Upper lobe of right lung (tissue), 1 donor: ENCODE results near the gene LDHD. TPM values are rescaled to one million over a fixed set of nuclear protein-coding genes. Genes with fewer than 3 reads are reported as not detected.

Source experiments
- ATAC-seq: fragments of 200-7000 bp; cut with Tn5 transposase; one replicate; pipeline ENCODE4 v1.9.1; 2020; ENCODE audit warnings: mild to moderate bottlenecking, moderate library complexity
- DNase-seq: peaks from one replicate; pipeline ENCODE4 v3.0.0-alpha.2; 2020
- H3K27ac ChIP-seq: fragments of 200-600 bp; one replicate; pipeline ENCODE4 v1.8.0; 2022
- H3K27me3 ChIP-seq: fragments of 200-600 bp; one replicate; pipeline ENCODE4 v1.8.0; 2022; ENCODE audit warnings: mild to moderate bottlenecking
- H3K36me3 ChIP-seq: fragments of 200-600 bp; one replicate; pipeline ENCODE4 v1.8.0; 2022
- H3K4me1 ChIP-seq: fragments of 200-600 bp; one replicate; pipeline ENCODE4 v1.8.0; 2022
- H3K4me3 ChIP-seq: fragments of 200-600 bp; one replicate; pipeline ENCODE4 v1.8.0; 2022; ENCODE audit warnings: mild to moderate bottlenecking
- H3K9me3 ChIP-seq: fragments of 200-600 bp; one replicate; pipeline ENCODE4 v1.8.0; 2022
- intact Hi-C: fragments of 100-400 bp; cut with DNase I; formaldehyde crosslinking; loops from one replicate; pipeline ENCODE4 v1.11.0; 2022
- total RNA-seq: library from RNA; stranded (reverse); fragmentation: NEBNext Ultra II Directional; extraction: Animal tissue kit (Norgen Biotek cat#: 25700); gene quantifications from one replicate; pipeline ENCODE4 v1.2.1, GENCODE V29; 2021
- TF ChIP-seq, protein P1 (sequence below): fragments of 200-600 bp; IDR thresholded peaks from one replicate; pipeline ENCODE4 v1.8.0; 2022; ENCODE audit warnings: antibody characterized with exemption
- donor health status: DM: no; HTN: yes; CAD: no; lungs with severe emphysema.

Gene LDHD
- total RNA-seq, 1 donor from 2014 or later: 10.7 TPM

DNA sequence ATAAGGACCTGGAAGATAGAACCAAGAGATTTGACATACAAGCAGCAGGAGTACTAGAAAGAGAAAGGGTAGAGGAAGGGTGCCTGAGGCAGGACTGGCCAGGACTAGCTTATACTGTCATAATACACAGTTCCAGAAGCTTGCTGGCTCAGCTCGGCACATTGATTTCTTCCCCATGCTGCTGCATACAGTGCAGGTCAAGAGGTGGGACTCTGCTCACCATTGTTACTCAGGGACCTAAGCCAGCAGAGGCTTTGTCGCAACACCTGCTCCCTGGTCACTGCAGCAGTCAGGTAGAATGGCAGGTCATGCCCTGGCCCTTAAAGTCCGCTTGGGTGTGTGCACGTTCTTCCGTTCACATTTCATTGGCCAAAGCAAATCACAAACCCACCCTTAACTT is 32.8 kb downstream of the LDHD start:
- Histone ChIP-seq H3K9me3 (no peaks in the 10 kb centered on the region), H3K4me3 (no peak overlapping the region), H3K27me3 (no peaks in the 10 kb centered on the region), H3K27ac (no peak overlapping the region), H3K36me3 (no peaks in the 10 kb centered on the region), H3K4me1 (peaks cover 30% of the 10 kb centered on the region)
- TF ChIP-seq, protein P1, sequence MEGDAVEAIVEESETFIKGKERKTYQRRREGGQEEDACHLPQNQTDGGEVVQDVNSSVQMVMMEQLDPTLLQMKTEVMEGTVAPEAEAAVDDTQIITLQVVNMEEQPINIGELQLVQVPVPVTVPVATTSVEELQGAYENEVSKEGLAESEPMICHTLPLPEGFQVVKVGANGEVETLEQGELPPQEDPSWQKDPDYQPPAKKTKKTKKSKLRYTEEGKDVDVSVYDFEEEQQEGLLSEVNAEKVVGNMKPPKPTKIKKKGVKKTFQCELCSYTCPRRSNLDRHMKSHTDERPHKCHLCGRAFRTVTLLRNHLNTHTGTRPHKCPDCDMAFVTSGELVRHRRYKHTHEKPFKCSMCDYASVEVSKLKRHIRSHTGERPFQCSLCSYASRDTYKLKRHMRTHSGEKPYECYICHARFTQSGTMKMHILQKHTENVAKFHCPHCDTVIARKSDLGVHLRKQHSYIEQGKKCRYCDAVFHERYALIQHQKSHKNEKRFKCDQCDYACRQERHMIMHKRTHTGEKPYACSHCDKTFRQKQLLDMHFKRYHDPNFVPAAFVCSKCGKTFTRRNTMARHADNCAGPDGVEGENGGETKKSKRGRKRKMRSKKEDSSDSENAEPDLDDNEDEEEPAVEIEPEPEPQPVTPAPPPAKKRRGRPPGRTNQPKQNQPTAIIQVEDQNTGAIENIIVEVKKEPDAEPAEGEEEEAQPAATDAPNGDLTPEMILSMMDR: no peak
- no peak for DNase-seq
- ATAC-seq: no peak
- intact Hi-C loops: no loop called here

DNA sequence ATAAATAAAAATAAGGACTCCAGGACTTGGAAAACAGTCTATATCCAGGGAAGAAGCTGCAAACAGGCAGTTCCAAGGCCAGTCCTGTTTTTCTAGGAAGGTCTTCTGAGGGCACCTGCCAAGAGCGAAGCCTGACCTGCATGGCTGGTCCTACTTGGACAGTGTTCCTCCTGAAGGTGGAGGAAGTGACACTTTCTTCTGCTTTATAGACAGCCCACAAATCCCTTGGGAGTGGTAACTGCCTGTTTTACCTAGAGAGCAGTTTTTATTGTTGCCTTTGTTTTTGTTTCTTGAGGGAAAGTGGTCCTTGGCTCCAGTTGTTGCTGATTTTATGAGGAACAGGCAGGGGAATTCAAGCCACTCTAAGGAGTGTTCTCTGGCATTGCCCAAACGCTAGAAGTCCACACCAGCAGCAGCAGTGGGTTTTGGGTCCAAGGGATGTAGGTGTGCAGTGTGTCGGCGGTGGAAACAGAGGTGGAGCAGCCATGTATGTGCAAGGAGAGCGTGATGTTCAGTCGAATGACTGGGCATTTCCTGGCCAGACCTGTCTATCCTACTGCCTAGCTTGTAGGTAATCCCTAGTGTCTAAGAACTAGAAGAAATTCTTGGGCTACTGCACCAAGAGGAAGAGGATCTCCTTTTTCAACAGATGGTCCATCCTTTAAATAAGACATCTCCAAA is 35.3 kb downstream of the LDHD start:
- H3K9me3 ChIP-seq: no peaks in the 10 kb centered on the region
- no peaks in the 10 kb centered on the region for H3K36me3 ChIP-seq
- DNase-seq (no peak), ATAC-seq (no peak)
- intact Hi-C loops: no loop called here
- H3K27ac ChIP-seq: no peak overlapping the region
- H3K27me3 ChIP-seq: no peaks in the 10 kb centered on the region
- H3K4me1 ChIP-seq: peaks cover 8% of the 10 kb centered on the region
- TF ChIP-seq, protein P1: no peak
- no peak overlapping the region for H3K4me3 ChIP-seq

DNA sequence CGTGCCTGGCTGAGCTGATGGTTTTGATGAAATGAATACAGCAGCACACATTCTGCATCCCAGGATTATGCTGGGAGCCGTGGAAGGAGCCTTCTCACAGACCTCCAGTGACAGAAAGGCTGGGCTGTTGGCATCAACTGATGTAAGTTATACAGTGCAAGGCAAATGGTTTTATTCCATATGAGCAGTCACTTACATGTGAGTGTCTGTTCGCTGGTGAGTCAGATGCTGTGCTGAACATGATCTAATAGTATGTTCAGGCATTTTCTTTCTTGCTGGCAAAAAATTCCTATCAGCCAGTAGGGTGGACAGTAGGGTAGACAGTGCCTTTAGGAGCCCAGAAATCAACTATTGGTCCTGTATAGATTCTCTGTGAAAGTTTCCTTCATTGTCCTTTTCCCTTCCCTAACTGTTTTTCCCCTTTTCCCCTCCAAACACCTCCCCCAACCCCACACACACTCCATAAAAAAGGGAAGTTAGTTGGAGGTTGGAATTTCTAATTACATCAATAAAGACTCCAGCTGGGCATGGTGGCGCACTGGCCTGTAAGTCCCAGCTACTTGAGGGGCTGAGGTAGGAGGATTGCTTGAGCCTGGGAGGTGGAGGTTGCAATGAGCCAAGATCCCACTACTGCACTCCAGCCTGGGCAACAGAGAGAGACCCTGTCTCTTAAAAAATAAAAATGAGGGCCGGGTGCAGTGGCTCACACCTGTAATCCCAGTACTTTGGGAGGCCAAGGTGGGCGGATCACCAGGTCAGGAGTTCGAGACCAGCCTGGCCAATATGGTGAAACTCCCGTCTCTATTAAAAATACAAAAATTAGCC is 36.2 kb downstream of the LDHD start:
- H3K4me3 ChIP-seq: no peak overlapping the region
- peaks cover 3% of the 10 kb centered on the region for H3K4me1 ChIP-seq
- H3K27me3 ChIP-seq: no peaks in the 10 kb centered on the region
- DNase-seq (no peak), ATAC-seq (no peak)
- no peaks in the 10 kb centered on the region for H3K9me3 ChIP-seq
- TF ChIP-seq, protein P1: no peak
- intact Hi-C loops: no loop called here
- no peaks in the 10 kb centered on the region for H3K36me3 ChIP-seq
- no peak overlapping the region for H3K27ac ChIP-seq

DNA sequence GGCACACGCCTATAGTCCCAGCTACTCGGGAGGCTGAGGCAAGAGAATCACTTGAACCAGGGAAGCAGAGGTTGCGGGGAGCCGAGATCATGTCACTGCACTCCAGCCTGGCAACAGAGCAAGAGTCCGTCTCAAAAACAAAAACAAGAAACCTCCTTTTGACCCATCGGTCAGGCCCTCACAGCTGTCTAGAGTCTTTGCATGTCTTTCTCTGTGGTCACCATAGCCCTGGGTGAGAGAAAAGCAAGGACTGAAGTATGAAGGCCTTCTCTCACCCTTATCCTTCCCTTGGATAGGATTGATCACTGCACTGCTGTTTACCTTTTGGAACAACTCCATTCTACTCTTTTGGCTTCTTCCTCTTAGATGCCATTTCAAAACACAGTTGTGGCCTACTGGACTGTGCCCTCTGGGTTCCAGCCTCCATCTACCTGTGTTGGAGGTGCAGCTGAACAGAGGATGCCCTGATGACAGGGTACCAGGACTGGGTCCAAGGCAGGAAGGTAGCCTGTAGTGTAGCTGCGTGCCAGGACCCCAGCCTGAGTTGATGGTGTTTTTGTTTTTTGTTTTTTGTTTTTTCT is 37.1 kb downstream of the LDHD start:
- peaks cover 11% of the 10 kb centered on the region for H3K4me1 ChIP-seq
- no peak overlapping the region for H3K27ac ChIP-seq
- H3K36me3 ChIP-seq: no peaks in the 10 kb centered on the region
- H3K27me3 ChIP-seq: no peaks in the 10 kb centered on the region
- no peak overlapping the region for H3K4me3 ChIP-seq
- TF ChIP-seq, protein P1: no peak
- intact Hi-C loops: no loop called here
- ATAC-seq: no peak
- DNase-seq: no peak
- no peaks in the 10 kb centered on the region for H3K9me3 ChIP-seq

DNA sequence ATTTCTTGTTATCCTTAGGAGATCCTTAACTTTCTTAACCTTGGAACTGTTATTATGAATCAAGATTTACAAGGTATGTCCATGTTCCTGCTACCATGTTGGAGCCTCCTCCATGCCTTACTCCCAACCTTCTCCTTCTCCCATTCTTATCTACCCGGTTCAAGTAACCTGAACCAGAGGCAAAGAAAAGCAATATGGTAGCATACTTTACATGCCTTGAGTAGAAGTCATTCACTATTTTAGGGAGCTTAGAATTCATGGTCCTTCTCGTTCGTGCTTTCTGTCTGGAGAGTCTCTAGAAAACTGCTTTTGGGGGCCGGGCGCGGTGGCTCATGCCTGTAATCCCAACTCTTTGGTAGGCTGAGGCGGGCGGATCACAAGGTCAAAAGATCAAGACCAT is 37.7 kb downstream of the LDHD start:
- intact Hi-C loops: no loop called here
- Histone ChIP-seq H3K27ac (no peak overlapping the region), H3K4me1 (peaks cover 11% of the 10 kb centered on the region), H3K4me3 (no peak overlapping the region), H3K36me3 (no peaks in the 10 kb centered on the region), H3K27me3 (no peaks in the 10 kb centered on the region), H3K9me3 (no peaks in the 10 kb centered on the region)
- ATAC-seq: no peak
- TF ChIP-seq, protein P1: no peak
- no peak for DNase-seq
